G401 (cell line): ENCODE measurements around the gene FLYWCH1. TPM values are rescaled to one million over a fixed set of nuclear protein-coding genes. Genes with fewer than 3 reads are reported as not detected.
A peak's percentile ranks its signal among the peaks of the same experiment; 100 is the strongest.
"Not testable (repeated sequence)": the region's sequence is repeated elsewhere in the genome, so short reads cannot be mapped to it uniquely, and the experiment has no call there.

Experiments
- DNase-seq: peaks from one replicate; pipeline ENCODE4 v3.0.0-alpha.2; 2015; ENCODE audit warnings: low spot score
- in situ Hi-C: cut with HindIII; loops from 2 replicates; pipeline ENCODE4 v1.10.0; 2016; ENCODE audit warnings: low sequenced_read_pairs, mixed read lengths
- total RNA-seq: library from RNA; depleted of rRNA; stranded (reverse); fragments of >200 nt; shearing (Covaris generic); gene quantifications from 2 replicates; pipeline ENCODE4 v1.2.3, GENCODE V29; 2014

The FLYWCH1 gene
- total RNA-seq, 1 experiment from 2014 or later: 52.7 TPM

GRCh38 chr16:2898831-2899563 is 12.7 kb upstream of the FLYWCH1 start:
- in situ Hi-C loops: no loop called here

DNA sequence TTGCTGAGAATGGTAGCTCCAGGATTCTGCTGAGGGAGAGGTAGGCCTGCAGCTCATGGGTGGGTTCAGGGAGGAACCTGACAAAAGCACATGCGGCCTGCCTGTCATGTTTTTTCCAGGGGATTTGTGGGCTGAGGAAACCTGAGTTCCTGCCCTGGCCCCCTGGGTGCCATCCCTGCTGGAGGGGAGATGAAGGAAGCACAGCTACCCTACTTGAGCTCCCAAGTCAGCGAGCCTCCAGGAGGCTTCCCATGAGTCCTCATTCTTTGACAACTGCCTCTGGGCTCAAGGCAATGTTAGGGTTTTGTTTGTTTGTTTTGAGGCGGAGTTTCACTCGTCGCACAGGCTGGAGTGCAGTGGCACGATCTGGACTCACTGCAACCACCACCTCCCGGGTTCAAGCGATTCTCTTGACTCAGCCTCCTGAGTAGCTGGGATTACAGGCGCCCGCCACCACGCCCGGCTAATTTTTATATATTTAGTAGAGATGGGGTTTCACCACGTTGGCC is 12.1 kb upstream of the FLYWCH1 start:
- in situ Hi-C loops: no loop called here
- DNase-seq: no peak

More at GRCh38 chr16:2898831-2899563, 12.7 kb upstream of the FLYWCH1 start:
- DNase-seq: no peak

DNA sequence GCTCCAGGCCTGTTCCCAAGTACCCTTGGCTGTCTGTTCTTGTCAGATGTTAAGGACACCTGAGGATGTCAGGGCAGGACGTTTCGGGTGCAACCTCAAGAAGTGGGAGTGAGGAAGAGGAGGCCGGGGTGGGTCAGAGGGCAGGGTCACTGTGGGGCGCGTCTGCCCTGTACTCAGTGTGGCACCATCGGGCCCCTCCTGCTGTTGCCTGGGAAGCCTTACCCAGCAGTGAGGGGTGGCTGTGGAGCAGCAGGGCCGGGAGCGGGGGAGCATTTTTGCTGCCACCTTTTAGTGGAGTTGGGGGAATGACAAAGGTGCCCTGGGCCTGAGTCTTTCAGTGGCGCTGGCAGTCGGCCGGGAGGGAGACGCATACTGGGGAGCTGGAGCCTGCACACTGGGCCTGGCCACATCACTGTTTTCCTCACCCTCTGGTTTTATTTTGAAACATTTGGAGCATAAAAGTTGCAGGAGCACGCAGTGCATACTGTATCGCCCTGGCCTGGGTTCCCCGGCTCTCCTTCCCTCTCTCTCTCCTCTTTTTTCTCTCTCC is 11.1 kb upstream of the FLYWCH1 start:
- in situ Hi-C loops: no loop called here

GRCh38 chr16:2902337-2903130 is 9.2 kb upstream of the FLYWCH1 start:
- DNase-seq: no peak
- in situ Hi-C loops: no loop called here

More for the DNA sequence above, 11.1 kb upstream of the FLYWCH1 start:
- DNase-seq: no peak

DNA sequence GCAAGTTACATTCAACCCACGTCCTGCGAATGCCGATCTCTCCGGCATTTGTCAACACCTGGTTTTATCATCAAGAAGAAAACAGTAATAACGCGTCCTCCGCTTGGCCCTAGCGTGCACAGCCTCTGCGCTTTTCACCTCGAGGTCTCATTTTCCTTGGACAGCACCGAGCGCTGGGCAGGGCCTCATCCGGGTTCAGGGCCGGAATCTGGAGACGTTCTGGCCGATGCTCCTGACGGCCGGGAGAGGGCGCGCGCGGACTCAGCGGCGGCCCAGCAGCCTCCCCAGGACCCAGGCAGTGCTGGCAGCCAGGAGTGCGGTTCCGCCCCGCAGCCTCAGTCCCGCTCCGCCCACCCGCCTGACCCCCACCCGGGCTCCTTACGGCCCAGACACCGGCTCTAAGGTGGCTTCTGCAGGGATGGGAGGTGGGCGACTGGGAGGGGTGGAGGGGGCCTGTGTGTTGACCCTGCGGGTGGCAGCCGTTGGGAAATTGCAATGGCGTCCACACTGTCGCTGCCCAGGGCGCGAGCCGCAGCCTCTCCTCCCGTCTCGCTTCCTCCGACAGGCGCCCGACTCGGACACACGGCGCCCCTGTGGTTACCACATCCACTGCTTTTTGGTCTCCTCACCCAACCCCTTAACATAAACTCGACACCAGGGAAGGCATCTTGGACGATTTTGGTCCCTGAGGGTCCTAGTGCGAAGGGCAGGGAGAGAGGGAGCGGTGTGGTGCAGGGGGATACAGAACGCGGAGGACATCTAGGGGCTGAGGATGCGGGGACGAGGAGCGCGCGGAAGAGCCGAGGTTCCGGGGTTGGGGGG is 7.4 kb upstream of the FLYWCH1 start:
- DNase-seq: peak; percentile 90
- in situ Hi-C loops: no loop called here

DNA sequence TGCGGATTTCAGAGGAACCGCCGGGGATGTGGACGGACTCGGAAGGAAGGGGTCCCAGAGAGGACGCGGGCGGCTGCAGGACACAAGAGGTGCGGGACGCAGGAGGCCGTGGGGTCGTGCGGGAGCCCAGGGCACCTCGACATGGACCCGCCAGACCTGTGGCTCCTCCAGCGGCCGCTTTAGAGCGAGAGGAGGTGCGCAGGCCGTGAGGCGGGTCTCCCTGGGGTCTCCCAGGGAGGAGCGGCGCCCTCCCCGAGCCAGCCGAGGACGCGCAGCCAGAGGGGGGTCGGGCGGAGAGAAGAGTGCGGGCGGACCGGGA is 6.8 kb upstream of the FLYWCH1 start:
- in situ Hi-C loops: no loop called here
- DNase-seq: no peak

- DNase-seq: peak; percentile 100
- in situ Hi-C loops: no loop called here
Observed at GRCh38 chr16:2905241-2905987, 6.3 kb upstream of the FLYWCH1 start.

GRCh38 chr16:2905988-2906387 is 5.7 kb upstream of the FLYWCH1 start:
- in situ Hi-C loops: no loop called here
- no peak for DNase-seq

- in situ Hi-C loops: not testable (repeated sequence)
- DNase-seq: peak; percentile 74
Observed at GRCh38 chr16:2907084-2907753, 4.5 kb upstream of the FLYWCH1 start.

DNA sequence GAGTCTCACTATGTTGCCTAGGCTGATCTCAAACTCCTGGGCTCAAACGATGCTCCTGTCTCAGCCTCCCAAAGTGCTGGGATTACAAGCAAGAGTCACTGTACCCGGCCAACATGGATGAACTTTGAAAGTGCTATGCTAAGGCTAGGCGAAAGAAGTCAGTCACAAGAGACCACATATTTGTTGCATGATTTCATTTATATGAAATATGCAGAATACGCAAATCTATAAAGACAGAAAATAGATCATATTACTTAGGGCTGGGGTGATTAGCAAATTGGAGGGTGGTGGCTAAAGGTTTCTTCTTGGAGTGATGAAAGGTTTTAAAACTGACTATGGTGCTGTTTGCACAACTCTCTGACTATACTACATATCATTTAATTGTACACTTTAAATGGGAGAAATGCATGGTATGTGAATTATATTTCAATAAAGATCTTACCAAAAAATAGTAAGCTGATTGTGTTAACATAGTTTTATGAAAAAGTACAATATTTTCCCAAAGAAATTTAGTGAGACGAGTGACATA is 1.2 kb upstream of the FLYWCH1 start:
- in situ Hi-C loops: no loop called here

DNA sequence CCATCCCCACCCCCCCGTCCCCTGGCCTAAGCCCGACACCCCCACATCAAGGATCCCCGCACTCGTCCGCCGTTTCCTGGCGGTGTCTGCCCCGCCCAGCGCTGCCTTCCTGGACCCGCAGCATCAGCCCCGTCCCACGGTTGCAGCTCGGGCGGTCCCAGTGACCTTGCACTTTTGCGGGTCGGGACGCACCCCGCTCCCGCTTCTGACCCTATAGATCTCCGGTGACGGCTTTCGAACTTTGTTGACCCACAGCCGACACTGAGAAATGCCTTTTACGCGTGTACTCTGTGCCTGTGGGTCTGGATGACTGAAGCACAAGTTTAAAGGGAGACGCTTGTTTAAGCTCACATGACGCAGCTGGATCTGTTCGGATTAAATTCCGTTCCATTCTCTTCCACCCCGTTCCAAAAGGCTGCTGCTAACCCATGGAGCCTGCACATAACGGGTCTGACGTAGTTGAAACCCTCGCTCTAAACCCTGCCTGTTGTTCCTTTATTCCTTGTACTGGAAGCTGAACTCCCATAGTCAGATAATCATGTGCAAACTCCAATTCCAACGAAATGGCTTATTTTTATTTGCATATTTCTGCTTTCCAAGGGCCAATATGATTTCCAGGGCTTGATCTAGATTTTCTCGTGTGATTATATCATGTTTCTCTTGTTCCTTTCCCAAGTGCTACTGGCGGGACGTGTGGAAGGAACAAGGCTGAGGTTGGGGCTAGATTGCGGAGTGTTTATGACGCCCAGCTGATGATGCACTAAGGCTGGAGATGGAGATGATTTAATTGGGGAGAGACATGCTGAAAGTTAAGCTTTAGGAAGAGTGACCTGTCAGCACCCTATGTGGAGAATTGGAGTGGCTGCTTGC is 834 bp downstream of the FLYWCH1 start:
- DNase-seq: peak; percentile 55
- in situ Hi-C loops: no loop called here

More for the DNA sequence above, 1.2 kb upstream of the FLYWCH1 start:
- DNase-seq: no peak

- DNase-seq: no peak
- in situ Hi-C loops: no loop called here
Observed at GRCh38 chr16:2913603-2914002, 1.9 kb downstream of the FLYWCH1 start.

DNA sequence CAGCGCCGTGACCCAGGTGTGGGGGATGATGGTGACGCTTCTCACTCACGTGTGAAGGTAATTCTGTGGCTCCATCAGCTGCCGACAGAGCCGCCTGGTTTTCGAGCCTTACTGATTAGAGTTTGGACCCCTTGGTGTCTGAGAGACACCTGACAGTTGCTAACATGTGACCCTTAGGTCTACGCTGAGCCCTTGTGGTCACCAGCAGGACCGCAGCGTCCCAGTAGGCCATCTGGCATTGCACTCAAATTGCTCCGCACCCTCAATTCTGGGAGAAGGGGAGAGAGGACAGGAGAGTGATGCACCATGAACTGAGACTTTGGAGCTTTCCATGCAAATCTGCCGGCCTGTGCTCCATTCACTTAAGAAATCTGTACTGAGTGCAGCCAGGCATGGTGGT is 2.5 kb downstream of the FLYWCH1 start:
- in situ Hi-C loops: no loop called here

GRCh38 chr16:2915196-2915929 is 3.6 kb downstream of the FLYWCH1 start:
- DNase-seq: no peak
- in situ Hi-C loops: no loop called here

More for the DNA sequence above, 2.5 kb downstream of the FLYWCH1 start:
- DNase-seq: no peak

GRCh38 chr16:2919511-2920255 is 8.0 kb downstream of the FLYWCH1 start:
- peak; percentile 83 for DNase-seq
- in situ Hi-C loops: no loop called here

- in situ Hi-C loops: no loop called here
- DNase-seq: no peak
Observed at GRCh38 chr16:2923481-2923880, 11.8 kb downstream of the FLYWCH1 start.
